ENCODE data around the gene CLIP1.

The CLIP1 gene

DNA sequence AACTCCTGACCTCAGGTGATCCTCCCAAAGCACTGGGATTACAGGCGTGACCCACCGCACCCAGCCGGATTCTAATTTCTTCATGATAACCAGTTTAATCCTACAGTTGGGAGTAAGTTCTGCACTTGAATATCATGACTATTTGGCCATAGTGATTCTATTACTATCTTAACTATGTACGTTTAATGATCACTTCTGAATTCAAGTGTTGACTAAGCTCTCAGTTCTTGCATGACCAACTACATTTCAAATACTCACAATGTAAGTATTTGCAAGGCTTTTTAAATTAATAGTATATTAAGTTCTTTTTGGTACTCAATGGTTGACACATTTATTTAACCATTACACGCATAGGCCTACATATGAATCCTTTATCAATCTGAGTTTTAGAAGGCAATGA is 138.8 kb downstream of the CLIP1 start:
- no peak for DNase-seq (ENCODE audit: low read depth in 1 of 2, low spot score in 1 of 2)
- H3K27ac ChIP-seq (replicated peaks): no peak overlapping the region
- no peak overlapping the region for H3K4me3 ChIP-seq (replicated peaks; ENCODE audit: insufficient read depth, low read length)
- H3K27me3 ChIP-seq (ENCODE audit: insufficient read depth, poor library complexity, severe bottlenecking): no peaks in the 10 kb centered on the region
- TF ChIP-seq, protein P1, sequence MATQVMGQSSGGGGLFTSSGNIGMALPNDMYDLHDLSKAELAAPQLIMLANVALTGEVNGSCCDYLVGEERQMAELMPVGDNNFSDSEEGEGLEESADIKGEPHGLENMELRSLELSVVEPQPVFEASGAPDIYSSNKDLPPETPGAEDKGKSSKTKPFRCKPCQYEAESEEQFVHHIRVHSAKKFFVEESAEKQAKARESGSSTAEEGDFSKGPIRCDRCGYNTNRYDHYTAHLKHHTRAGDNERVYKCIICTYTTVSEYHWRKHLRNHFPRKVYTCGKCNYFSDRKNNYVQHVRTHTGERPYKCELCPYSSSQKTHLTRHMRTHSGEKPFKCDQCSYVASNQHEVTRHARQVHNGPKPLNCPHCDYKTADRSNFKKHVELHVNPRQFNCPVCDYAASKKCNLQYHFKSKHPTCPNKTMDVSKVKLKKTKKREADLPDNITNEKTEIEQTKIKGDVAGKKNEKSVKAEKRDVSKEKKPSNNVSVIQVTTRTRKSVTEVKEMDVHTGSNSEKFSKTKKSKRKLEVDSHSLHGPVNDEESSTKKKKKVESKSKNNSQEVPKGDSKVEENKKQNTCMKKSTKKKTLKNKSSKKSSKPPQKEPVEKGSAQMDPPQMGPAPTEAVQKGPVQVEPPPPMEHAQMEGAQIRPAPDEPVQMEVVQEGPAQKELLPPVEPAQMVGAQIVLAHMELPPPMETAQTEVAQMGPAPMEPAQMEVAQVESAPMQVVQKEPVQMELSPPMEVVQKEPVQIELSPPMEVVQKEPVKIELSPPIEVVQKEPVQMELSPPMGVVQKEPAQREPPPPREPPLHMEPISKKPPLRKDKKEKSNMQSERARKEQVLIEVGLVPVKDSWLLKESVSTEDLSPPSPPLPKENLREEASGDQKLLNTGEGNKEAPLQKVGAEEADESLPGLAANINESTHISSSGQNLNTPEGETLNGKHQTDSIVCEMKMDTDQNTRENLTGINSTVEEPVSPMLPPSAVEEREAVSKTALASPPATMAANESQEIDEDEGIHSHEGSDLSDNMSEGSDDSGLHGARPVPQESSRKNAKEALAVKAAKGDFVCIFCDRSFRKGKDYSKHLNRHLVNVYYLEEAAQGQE (IDR thresholded peaks at IDR 0.05; ENCODE audit: insufficient replicate concordance, low read depth): no peak
- no peak for TF ChIP-seq POLR2AphosphoS5 (IDR thresholded peaks at IDR 0.05; ENCODE audit: low read depth)
- no peak for TF ChIP-seq SPI1 (IDR thresholded peaks at IDR 0.05; ENCODE audit: borderline replicate concordance, low read depth)
- TF ChIP-seq, protein P2, sequence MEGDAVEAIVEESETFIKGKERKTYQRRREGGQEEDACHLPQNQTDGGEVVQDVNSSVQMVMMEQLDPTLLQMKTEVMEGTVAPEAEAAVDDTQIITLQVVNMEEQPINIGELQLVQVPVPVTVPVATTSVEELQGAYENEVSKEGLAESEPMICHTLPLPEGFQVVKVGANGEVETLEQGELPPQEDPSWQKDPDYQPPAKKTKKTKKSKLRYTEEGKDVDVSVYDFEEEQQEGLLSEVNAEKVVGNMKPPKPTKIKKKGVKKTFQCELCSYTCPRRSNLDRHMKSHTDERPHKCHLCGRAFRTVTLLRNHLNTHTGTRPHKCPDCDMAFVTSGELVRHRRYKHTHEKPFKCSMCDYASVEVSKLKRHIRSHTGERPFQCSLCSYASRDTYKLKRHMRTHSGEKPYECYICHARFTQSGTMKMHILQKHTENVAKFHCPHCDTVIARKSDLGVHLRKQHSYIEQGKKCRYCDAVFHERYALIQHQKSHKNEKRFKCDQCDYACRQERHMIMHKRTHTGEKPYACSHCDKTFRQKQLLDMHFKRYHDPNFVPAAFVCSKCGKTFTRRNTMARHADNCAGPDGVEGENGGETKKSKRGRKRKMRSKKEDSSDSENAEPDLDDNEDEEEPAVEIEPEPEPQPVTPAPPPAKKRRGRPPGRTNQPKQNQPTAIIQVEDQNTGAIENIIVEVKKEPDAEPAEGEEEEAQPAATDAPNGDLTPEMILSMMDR (IDR thresholded peaks at IDR 0.05; ENCODE audit: insufficient read depth, low read length): no peak
- no peak for TF ChIP-seq GABPA (IDR thresholded peaks at IDR 0.05; ENCODE audit: low read depth)

DNA sequence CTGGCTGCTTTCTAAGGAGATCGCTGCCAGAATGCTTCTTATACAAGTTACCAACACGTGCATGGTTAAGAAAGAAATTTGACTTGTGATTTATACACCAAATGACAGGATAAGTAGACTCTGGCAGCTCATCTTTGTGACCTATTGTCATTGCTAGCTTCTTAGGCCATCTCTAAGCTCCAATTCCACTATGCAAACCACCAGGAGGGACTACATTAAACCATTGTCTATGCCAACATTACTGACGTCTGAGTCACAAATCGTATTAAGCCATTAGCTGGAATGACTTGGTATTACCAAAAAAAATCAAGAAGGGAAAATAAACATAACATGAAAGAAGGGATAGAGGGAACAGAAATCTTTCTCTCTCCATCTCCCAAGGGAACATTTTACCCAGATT is 140.4 kb downstream of the CLIP1 start:
- TF ChIP-seq, protein P1 (IDR thresholded peaks at IDR 0.05; ENCODE audit: insufficient replicate concordance, low read depth): no peak
- TF ChIP-seq GABPA (IDR thresholded peaks at IDR 0.05; ENCODE audit: low read depth): no peak
- H3K4me3 ChIP-seq (replicated peaks; ENCODE audit: insufficient read depth, low read length): no peak overlapping the region
- no peak for DNase-seq (ENCODE audit: low read depth in 1 of 2, low spot score in 1 of 2)
- H3K27ac ChIP-seq (replicated peaks): no peak overlapping the region
- no peaks in the 10 kb centered on the region for H3K27me3 ChIP-seq (ENCODE audit: insufficient read depth, poor library complexity, severe bottlenecking)

DNA sequence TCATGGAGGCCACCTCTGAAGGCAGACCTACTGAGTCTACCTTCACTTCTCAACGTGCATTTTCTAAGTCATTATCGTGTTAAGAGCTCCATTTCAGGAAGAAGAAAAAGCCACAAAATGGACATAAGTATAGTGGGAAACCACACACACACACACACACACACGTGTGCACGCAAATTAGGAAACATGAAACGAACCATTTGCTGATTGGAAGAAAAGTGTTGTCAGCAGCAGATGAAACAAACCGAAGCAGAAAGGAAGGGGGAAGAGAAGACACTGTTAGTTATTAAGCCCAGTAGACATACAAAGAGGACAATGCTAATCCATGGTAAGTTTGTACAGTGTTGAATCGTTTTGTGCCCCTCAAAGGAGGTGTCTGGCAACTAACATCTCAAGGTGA is 146.2 kb downstream of the CLIP1 start:
- H3K4me3 ChIP-seq (replicated peaks; ENCODE audit: insufficient read depth, low read length): no peak overlapping the region; the same call in 1 of the 2 replicates
- peak; percentile 70 to 74 for DNase-seq (ENCODE audit: low read depth in 1 of 2, low spot score in 1 of 2)
- peak overlapping the region; percentile 70 for H3K27ac ChIP-seq (replicated peaks)
- peak; percentile 54; the same call in 1 of the 2 replicates for TF ChIP-seq GABPA (IDR thresholded peaks at IDR 0.05; ENCODE audit: low read depth)
- TF ChIP-seq, protein P1 (IDR thresholded peaks at IDR 0.05; ENCODE audit: insufficient replicate concordance, low read depth): peak; percentile 11
- peak; percentile 76 for TF ChIP-seq POLR2AphosphoS5 (IDR thresholded peaks at IDR 0.05; ENCODE audit: low read depth)
- TF ChIP-seq, protein P2 (IDR thresholded peaks at IDR 0.05; ENCODE audit: insufficient read depth, low read length): no peak
- peak; percentile 23; the same call in 1 of the 2 replicates for TF ChIP-seq SPI1 (IDR thresholded peaks at IDR 0.05; ENCODE audit: borderline replicate concordance, low read depth)
- no peaks in the 10 kb centered on the region for H3K27me3 ChIP-seq (ENCODE audit: insufficient read depth, poor library complexity, severe bottlenecking)
